GM12801 (cell line): ENCODE results near the gene BLVRA.

Experiments
- TF ChIP-seq, protein P1 (sequence below): IDR thresholded peaks from one replicate; pipeline ENCODE4 v1.5.1; 2011; ENCODE audit warnings: control low read depth; ENCODE audit not compliant: insufficient read length; ENCODE audit errors: extremely low read depth

BLVRA gene

GRCh38 chr7:43758029-43758821 is at the start of gene BLVRA:
Gene BLVRA, plus strand, starts transcription at chr7:43758680. Its CDS starts 12,479 bp downstream, at chr7:43771159.
- TF ChIP-seq, protein P1, sequence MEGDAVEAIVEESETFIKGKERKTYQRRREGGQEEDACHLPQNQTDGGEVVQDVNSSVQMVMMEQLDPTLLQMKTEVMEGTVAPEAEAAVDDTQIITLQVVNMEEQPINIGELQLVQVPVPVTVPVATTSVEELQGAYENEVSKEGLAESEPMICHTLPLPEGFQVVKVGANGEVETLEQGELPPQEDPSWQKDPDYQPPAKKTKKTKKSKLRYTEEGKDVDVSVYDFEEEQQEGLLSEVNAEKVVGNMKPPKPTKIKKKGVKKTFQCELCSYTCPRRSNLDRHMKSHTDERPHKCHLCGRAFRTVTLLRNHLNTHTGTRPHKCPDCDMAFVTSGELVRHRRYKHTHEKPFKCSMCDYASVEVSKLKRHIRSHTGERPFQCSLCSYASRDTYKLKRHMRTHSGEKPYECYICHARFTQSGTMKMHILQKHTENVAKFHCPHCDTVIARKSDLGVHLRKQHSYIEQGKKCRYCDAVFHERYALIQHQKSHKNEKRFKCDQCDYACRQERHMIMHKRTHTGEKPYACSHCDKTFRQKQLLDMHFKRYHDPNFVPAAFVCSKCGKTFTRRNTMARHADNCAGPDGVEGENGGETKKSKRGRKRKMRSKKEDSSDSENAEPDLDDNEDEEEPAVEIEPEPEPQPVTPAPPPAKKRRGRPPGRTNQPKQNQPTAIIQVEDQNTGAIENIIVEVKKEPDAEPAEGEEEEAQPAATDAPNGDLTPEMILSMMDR: no peak

DNA sequence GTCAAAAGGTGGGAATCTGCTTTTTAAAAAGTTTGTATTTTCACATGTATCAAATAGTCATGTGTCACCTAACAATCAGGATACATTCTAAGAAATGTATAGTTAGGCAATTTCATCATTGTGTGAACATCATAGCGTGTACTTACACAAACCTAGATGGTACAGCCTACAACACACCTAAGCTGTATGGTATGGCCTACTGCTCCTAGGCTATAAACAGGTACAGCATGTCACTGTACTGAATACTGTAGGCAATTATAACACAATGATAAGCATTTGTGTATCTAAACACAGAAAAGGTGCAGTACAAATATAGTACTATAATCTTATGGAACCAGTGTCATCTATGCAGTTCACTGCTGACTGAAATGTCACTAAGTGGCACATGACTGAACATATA is 47.0 kb upstream of the BLVRA start:
- TF ChIP-seq, protein P1: no peak

- TF ChIP-seq, protein P1: no peak
Observed at GRCh38 chr7:43716598-43716997, 41.9 kb upstream of the BLVRA start.

GRCh38 chr7:43721193-43721806 is 37.2 kb upstream of the BLVRA start:
- TF ChIP-seq, protein P1: no peak

DNA sequence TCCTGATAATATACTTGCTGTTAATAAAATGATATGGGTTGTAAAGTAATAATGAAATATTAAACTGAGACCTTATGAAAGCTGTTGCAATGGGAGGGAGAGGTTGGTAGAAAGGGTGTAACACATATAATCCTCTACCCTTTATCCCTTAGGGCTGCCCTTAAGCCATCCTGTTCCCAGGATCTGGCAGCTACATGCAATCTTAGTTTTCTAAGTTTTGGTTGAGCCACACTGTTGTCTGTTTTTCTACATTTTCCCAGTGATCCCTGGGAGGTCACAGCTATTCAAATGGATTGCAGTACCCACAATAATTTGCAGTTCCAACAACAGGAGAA is 35.5 kb upstream of the BLVRA start:
- TF ChIP-seq, protein P1: no peak

GRCh38 chr7:43725251-43725650 is 33.2 kb upstream of the BLVRA start:
- TF ChIP-seq, protein P1: no peak

DNA sequence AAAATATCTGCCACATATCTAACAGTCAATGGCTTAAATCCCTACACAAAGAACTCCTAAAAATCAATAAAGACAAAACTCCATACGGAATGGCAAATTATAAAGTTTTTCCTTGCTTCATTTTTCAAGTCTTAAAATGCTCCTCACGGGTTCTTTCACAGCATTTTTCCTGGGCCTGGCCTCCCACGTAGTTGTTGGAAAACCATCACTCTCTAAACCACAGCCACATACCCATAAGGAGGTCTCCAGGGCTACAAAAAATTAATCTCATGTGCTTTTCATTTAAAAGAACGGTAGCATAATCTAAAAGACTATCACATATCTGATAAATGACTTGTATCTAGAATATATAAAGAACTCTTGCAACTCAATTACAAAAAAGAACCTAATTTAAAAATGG is 32.0 kb upstream of the BLVRA start:
- TF ChIP-seq, protein P1: no peak
